ENCODE results near the gene SOX18. TPM values are rescaled to one million over a fixed set of nuclear protein-coding genes. Genes with fewer than 3 reads are reported as not detected.

SOX18 gene
- polyA plus RNA-seq, 3 donors, result 5.6 to 9.0 (median 6.5) TPM

- DNase-seq (ENCODE audit: low read depth in 3 of 3, low spot score in 2 of 3), result no peak
Measured at GRCh38 chr20:64080813-64081623, 31.6 kb upstream of the SOX18 start.

- DNase-seq (ENCODE audit: low read depth in 3 of 3, low spot score in 2 of 3), result no peak
Measured at GRCh38 chr20:64080013-64080812, 30.8 kb upstream of the SOX18 start, which contains the start of gene OPRL1. OPRL1 (plus strand) TSS chr20:64080082; CDS start chr20:64092721, 12,639 bp downstream.

DNA sequence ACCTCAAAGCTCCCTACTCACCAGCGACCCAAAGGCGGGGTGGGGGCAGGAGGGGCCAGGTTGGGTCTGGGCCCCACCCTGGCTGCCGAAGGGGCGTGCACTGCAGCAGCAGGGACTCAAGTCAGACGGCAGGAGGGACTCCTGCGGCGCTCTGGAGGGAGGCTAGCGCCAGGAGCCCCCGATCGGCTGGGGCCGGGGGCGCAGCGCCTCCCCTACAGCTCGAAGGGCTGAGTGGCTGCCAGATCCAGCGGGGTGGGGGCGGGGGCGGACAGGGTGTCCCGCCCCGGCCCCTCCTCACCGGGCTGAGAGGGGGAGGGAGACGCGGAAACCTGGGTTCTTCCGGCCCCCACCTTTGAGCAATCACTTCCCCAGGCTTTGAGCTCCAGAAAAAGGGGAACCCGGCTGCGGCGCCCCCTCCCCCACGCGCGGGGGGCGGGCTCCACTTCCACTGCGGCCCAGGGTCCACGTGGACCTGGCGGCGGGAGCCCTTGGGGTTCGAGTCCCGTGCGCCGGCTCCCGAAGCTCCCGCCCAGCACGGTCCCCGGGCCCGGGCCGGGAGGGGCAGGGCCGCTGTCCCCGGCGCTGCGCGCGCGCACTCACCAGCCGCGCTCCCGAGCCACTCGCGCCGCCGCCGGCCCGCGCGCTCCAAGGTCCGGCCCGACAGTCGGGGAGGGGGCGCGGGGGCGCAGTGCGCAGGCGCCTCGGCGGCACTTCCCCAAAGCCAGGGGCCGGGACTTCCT lies 30.0 kb upstream of the SOX18 start, which contains the start of gene RGS19:
Gene RGS19 (minus strand): TSS at position 246 of the 740 bp plus-strand sequence. CDS start 2,632 bp downstream, outside the sequence.
- no peak for DNase-seq (ENCODE audit: low read depth in 3 of 3, low spot score in 2 of 3)

DNA sequence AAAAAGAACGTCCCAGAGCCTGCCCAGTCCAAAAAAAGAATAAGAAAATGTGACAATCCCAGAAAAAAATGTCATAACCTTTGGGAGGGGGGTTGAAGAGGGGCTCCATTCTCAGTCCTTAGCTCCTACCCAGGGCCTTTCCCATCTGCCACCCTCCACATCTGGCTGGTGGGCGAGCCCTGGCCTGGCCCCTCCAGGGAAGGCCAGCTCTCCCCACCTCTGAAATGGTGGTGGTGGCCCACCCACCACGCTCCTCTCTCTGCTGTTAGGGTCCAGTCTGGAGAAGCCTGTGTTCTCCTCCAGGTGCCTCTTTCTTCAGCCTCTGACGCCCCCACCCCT lies 29.5 kb upstream of the SOX18 start:
- DNase-seq (ENCODE audit: low read depth in 3 of 3, low spot score in 2 of 3), result no peak

- no peak for DNase-seq (ENCODE audit: low read depth in 3 of 3, low spot score in 2 of 3)
Measured at GRCh38 chr20:64077876-64078551, 28.6 kb upstream of the SOX18 start.

DNA sequence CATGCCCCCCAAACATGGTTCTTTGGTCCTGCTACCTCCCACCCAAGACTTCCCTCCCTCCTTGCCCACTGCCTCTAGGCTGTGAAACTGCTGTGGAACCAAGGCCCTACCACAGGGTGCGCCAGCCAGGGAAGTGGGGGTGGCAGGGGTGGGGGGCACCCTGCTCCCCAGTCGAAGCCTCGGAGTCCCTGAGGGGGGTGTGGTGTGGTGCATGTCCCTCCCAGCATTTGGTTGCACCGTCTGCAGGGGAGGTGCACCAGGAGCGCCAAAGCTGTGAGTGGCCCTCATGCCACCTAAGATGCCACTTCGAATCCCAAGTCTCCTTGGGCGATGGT lies 28.1 kb upstream of the SOX18 start:
- DNase-seq (ENCODE audit: low read depth in 3 of 3, low spot score in 2 of 3), result no peak

DNA sequence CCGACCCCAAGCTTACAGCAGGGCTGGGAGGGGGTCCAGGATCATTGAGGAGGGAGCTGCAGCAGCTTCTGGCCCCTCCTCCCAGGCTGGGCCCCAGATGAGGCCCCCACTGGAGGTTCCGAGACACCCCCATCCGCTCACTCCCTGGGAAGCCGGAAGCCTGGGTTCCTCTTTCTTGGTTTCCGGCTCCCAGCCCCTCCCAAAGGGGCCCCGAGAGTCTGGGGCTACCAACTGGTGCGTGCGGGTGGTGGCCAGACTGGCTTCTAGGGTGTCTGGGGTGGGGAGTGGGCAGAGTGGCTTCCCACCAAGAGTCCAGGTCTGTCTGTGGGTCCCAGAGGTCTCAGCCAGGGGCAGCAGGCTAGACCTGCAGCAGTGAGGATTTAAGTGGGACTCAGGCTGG lies 27.7 kb upstream of the SOX18 start:
- DNase-seq (ENCODE audit: low read depth in 3 of 3, low spot score in 2 of 3), result no peak

DNA sequence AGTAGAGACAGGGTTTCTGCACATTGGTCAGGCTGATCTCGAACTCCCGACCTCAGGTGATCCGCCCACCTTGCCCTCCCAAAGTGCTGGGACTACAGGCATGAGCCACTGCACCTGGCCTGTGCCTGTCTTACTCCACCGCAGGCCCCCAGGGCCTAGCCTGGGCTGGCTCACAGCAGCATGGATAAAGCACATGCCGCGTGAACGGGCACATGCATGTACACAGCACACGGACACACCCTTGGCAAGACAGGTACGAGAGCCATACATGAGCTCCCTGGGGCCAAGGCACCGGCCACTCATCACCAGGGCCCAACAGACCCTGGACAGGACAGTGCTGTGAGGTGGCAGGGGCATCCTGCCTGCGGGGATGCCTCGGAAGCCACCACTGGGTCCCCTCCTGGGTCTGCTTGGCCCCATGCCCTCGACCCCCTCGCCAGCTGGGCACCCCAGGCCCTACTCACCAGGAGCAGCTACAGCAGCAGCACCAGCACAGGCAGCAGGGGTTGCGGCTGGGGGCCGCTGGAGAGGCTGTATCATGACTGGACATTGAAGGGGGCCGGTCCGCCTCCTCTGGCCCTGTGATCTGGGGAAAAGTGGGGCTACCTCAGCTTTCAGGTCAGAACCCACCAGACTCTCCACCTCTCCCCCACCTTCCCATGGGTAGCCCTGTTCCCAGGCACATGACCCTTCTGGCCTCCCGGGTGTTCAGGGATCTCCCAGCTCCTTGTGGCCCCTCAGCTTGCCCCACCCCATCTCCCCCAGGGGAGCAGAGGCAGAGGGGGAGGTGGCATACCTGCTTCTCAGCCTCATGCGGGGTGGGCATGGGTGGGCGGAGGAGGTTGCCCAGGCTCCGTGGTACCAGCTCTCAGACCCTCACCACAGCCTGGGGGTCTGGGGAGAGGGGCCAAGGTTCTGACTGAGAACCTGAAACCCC lies 26.9 kb upstream of the SOX18 start:
- no peak for DNase-seq (ENCODE audit: low read depth in 3 of 3, low spot score in 2 of 3)

GRCh38 chr20:64075556-64075955 lies 26.1 kb upstream of the SOX18 start:
- no peak for DNase-seq (ENCODE audit: low read depth in 3 of 3, low spot score in 2 of 3)

GRCh38 chr20:64074963-64075362 lies 25.5 kb upstream of the SOX18 start:
- DNase-seq (ENCODE audit: low read depth in 3 of 3, low spot score in 2 of 3), result no peak

- DNase-seq (ENCODE audit: low read depth in 3 of 3, low spot score in 2 of 3), result no peak
Measured at GRCh38 chr20:64074184-64074789, 24.8 kb upstream of the SOX18 start.

GRCh38 chr20:64073476-64074183 lies 24.2 kb upstream of the SOX18 start:
- DNase-seq (ENCODE audit: low read depth in 3 of 3, low spot score in 2 of 3), result no peak

DNA sequence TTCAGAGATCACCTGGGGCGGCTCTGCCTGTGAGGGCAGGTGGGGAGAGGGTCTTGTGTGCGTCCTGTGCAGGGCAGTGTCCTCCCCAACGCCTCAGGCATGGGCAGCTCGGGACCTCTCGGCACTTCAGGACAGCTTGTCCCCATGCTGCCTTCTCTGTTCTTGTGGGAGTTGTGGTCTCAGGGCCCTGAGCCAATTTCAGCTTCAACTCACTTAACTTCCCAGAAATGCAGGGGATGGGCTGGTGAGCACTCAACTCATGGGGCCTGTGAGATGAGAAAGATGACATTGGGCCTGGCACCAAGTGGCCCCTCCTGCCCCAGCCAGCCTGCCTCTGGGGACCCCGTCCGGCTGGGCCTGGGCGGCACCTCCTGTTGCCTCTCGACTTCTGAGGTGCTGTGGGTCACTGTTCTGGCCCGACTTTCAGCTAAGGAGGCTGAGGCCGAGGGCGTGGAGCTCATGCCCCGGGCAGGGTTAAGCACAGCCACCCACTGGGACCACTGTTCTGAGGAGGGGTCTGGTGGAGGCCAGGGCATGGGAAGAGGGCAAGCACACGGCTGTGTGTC lies 23.1 kb upstream of the SOX18 start:
- DNase-seq (ENCODE audit: low read depth in 3 of 3, low spot score in 2 of 3), result no peak

DNA sequence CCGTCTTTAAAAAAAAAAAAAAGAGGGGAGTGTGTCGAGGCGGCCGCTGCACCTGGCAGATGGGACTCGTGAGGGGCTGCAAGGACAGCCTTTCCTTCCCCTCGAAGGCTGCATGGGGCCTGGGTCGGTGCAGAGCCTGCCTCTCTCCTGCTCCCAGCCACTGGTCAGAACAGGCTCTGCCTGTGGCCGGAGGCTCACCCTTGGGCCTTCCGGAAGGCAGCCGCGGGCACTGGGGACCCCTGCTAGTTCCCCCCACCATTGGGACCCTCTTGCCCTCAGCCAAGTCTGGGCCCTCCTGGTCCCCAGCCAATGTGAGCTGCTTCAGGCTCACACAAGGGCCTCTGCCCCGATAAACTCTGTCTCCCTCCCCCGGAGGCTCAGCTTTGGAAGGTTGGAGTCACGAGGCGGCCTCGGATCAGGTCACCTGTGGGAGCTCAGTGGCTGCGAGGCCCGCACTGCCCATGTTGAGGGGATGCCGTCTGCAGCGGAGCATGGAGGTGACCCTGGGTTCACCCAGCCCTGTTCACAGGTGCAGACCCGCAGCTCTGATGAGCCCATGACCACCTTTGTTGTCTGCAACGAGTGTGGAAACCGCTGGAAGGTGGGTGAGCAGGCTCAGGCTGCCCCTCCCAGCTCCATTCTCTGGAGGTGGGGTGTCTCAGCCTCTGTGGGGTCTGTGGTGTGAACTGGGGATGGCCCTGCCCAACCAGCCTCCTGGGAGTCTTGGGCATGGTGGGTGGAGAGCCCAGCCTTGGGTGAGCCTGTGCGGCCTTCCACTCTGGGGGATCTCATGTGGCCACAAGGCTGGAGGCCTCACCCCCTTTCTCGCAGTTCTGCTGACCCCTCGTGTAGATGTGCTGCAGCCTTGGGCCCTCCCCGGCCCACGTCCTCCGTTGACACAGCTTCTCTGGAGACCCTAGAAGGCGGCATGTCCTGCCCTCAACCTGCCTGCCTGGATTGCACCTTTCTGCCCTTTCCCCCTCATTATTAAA lies 22.2 kb upstream of the SOX18 start:
- no peak for DNase-seq (ENCODE audit: low read depth in 3 of 3, low spot score in 2 of 3)

DNA sequence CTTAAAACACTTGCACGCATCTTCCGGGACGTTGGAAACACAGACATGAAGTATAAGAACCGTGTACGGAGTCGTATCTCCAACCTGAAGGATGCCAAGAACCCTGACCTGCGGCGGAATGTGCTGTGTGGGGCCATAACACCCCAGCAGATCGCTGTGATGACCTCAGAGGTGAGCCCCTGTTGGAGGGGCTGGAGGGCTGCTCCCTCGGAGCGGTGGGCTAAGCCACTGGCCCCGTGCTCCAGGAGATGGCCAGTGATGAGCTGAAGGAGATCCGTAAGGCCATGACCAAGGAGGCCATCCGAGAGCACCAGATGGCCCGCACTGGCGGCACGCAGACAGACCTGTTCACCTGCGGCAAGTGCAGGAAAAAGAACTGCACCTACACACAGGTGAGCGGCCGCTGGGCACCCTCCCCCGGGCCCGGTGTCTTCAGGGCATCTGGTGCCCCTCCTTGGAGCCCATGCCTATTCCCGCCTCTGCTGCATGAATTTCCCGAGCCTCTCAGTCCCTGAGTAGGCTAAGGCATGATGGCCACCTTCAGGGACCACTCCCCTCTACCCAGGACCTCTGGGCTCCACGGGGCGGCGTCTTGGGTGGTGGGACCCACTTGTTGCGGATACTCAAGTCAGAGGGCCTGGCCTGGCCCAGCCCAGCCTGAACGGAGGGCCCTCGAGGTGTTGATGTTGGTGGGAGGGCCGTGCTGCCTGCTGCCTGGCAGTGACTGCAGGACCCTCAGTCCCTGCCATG lies 21.0 kb upstream of the SOX18 start:
- DNase-seq (ENCODE audit: low read depth in 3 of 3, low spot score in 2 of 3), result no peak

DNA sequence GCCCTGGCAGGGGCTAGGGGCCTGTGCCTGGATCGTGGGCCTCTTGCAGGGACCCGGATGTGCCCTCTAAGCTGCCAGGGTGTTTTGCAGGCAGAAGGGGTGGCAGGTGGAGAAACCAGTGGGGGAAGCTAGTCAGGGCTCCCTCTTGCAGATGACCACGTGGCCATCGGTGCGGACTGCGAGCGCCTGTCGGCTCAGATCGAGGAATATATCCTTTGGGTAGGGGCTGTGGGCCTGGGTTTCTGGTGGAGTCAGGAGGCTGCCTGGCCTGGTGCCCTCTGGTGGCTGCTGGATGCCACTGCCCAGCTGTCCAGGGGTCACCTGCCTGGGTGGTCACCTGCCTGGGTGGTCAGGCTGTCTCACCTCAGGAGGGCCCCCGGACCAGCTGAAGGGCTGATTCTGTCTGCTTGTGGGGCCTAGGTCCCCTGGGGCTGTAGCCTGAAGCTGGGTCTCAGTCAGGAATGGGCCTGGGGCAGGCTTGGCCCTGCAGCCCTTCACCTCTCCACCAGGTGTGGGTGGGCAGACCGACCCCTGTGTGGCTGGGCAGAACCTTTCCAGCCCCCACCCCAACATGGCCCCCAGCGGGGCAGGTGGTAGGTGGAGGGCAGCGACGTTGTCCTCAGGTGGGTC lies 20.3 kb upstream of the SOX18 start:
- no peak for DNase-seq (ENCODE audit: low read depth in 3 of 3, low spot score in 2 of 3)

All from right renal cortex interstitium (tissue), 3 donors.